HG02970 (cell line): Measurements from ENCODE around the gene SMAD5.

Experiments
- ATAC-seq: cut with Tn5 transposase; IDR thresholded peaks from one replicate; pipeline ENCODE4 v1.9.1; 2021; ENCODE audit warnings: mild to moderate bottlenecking, moderate library complexity, moderate number of reproducible peaks; ENCODE audit not compliant: unreplicated experiment, low FRiP score

The SMAD5 gene

DNA sequence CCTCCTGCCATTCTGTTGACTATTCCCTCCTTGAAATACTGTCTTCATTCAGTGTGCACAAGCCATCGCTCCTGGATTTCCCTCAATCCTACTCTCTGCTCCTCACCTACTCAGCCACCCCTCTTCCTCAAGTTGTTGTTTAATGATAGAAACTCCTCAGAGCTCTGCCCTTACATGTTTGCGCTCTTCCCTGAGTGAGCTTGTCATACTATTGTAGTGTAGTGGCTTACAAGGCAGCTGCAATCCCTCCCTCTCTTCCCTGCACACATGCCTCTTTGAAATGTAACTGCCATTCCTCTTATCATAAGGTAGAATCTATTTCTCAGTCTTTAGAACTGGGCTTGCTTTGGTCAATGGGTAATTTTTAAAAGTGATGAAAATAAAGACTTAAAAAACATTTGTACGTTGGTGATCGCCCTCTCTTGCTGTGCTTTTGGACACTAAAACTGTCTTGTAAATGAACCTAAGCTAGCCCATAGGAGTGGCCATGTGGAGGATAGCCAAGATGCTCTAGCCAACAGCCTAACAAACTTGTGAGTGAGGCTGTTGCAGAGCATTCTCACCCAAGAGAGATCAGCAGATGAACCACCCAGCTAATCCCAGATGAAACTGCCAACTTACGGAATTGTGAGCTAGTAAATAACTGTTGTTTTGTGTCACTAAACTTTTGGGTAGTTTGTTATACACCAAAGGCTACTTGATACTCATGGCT is 18.1 kb upstream of the SMAD5 start:
- ATAC-seq, result no peak

DNA sequence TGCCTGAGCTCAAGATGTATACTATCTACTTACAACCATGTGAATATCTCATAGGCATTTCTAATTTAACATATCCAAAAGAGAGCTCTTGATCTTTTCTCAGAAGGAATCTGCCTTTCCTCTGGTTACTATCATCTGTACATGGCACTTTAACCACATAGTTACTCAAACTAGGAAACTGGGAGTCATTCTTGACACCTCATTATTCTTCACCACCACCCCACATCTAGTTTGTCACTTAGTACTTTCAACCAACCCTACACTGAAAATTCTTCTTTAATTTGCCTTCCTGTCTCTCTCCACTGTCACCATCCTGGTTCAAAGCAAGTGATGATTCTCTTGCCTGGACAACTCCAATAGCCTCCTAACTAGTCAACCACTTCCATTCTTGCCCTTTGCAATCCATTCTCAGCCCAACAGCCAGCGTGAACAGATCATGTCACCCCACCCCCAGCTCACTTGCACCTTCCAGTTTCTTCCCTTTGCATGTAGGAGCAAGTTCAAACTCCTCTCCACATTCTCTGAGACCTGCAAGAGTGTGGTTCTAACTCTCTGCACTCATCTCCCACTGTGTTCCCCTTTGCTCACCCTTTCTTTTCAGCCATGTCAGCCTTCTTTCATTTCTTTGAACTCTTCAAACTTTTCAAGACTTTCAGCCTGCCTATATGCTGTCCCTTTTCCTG is 17.3 kb upstream of the SMAD5 start:
- no peak for ATAC-seq

DNA sequence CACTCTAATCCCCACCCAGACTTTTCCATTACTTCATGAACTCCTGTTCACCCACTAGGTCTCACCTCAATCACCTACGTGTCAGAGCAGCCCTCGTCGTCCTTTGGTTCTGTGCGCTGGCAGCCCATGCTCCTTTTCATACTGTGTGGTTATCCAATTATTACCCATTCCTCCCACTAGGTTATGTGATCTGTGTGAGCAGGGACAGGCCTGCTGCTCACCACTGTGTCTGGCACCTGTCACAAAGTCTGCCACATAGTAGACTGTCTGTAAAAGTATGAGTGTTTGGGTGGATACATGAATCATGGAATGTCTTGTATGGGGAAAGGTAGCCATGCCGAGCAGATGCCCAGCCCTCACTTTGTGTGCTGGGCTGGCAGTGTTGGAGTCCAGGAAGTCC is 12.1 kb upstream of the SMAD5 start:
- ATAC-seq, result no peak

DNA sequence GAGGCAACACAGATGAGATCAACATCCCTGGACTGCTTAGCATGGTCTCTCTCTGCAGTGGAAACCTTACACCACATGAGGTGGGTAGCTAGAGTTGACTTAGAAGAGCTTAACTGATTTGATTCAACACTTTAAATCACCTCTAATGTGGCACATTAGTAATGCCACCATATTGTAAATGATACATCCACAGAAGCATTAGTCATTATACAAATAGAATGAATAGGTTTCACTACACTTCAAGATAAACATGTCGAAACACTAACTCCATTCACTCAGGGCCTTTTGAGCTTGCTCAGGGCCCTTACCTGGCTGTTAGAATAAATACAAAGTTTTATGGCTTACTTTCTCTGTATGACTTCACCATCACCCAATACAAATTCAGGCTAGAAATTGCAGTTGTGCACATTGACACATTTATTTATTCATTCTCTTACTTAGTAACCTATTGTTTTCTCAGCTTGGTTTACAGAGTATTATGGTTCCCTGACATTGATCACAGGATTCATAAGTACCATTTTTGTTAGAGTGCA is 9.3 kb upstream of the SMAD5 start:
- no peak for ATAC-seq

DNA sequence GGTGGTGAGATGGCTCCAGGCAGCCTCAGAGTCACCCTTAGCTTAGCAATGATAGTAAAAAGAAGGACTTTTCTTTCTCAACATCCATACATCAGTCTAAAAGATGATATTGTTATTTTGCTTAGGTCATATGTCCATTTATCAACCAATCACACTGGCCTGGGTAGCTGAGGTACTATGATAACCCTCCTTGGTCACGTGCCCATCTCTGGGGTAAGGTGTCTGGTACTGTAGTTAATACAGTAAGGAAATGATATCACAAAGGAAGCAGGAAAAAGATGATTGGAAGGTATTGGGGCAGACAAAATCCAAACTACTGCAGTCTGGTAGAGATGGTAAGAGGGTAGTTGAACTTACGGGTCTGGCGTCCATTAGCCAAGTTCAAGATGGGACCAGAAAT is 5.1 kb upstream of the SMAD5 start:
- no peak for ATAC-seq

DNA sequence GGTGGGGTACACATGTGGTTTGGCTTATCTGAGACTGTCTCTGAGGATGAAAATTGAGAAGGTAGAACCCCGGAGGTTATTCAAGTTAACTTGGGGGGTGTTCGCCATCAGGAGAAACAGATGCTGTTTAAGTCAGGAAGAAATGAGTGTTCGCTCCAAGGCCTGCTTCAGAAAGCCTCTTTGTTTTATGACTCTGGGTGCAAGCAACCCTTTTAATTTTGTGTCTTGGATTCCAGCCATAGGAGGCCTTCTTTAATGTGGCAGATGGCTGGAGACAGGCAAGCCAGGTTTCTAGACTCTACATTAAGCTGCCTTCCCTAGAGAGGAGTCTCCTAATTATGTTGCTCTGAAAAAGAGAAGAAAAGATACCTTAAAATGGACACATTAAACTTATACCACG is 4.2 kb upstream of the SMAD5 start:
- ATAC-seq, result no peak

DNA sequence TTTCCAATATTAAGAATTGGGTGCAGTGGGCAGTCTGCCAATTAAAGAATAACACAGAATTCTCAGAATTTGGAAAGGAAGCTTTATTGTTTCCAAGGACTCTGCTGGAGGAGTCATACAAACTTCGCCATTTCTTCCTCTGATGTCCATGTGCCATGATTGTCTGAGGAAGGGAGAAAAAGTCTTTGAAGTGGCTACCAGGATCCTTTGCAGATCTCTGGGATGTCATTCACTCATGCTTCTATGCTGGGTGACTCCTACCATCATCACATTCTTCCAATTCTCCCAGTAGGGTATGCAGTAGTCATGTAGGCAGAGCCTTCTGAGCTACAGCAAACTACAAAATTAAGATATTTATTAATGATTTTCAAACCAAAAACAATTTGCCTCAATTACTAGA is 3.2 kb upstream of the SMAD5 start:
- ATAC-seq, result no peak

DNA sequence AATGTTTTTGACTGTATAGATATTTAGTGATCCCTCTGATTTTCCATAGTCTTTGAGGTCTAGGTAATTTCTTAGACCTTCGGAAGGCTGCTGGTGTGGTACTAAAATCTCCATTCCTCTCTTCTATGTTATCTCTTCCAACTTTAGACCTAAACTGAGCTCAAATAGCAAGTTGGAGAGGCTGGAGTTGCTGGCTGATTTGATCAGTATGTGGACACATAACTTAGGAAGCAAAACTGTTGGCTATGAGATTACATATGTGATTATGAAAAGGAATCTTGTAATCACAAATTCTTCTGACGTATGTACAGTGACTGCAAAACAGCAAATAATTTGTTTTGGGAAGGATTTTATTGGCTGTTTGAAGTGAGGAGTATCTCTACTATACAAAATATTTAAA is 2.1 kb upstream of the SMAD5 start:
- no peak for ATAC-seq

DNA sequence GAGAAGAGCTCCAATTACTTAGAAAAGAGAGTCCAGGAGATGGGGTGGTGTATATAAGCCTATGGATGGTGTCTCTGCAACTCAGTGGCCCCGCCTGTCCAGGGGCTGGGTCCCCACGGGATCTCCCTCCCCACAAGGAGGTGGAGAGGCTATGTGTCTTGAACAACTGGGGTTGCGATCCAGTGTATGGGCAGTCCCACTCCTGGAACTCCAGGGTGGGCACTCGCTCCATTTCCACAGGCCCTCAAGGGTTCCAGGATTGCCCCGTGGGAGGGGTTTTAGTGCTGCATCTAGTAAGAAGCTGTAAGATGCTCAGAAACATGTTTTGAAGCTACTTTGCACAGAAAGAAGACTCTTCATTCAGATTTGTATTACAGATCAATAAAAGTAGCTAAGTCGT is 558 bp upstream of the SMAD5 start:
- no peak for ATAC-seq

DNA sequence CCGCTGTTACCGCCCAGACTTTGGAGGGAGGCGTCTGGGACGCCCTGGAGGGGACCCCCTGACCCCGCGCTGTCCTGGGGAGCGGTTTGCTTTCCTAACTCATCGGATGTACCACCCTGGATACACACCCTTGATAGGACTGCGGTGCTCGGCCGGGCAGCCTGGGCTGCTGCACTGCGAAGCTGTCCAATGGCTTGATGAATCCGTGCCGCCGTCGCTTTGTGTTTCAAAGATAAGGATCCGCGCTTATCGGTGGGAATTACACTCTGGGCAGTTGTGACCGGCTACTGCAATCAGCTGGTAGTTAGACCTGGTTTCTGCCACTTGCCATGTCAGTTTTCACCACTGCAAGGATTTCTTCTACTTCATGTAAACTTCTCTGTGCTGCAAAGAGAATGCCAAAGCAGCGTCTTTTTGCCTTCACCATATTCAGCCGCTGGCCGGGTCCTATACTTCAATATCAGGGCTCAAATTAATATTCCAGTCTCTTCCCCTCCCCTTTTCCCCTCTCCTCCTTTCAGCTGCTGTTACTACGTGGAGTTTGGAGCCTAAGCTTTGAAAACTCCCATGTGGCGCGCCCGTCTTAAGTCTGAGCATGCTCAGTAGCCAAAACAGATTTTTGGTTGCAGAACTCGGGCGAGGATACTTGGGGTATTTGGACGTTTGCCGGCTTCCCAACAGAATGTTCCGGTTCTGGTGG is 727 bp downstream of the SMAD5 start:
- peak; percentile 36 for ATAC-seq

DNA sequence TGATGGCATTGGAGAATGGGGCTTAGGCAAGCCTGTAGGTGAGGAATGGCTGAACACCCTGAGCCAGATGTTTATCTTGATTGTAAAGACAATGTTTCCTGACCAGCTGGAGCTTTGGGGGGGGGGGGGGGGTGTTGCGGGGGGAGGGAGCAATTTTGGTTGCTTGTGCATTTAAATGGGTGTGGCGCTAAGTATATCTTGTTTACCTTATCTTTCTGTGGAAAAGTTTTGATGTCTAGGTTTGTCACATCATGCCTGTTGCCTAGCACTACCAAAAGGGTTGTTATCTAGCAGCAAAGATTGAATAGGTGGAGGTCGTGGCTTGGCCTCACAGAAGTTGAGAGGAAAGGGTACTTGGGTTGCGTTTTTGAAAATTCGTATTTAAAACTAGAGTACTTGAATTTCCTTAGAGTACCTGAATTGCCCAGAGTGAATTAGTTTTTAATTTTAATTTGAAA is 1.3 kb downstream of the SMAD5 start:
- ATAC-seq, result no peak

DNA sequence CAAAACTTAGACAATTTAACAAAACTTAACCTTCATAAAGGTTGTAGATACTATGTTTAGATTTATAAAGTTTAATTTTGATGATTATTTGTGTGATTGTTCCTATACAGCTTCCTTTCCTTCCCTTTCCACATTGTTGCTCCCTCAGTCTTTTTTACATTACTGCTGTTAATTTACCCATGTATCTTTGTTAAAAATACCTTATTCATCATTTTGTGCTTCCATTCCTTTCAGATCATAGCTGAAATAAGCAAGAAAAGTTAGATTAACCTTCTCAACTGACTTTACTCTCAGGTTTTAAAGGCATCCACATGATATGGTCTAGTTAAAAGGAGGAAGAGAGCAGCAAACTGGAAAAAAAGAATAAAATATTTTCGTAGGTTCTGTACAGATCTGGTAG is 2.0 kb downstream of the SMAD5 start:
- ATAC-seq, result no peak

DNA sequence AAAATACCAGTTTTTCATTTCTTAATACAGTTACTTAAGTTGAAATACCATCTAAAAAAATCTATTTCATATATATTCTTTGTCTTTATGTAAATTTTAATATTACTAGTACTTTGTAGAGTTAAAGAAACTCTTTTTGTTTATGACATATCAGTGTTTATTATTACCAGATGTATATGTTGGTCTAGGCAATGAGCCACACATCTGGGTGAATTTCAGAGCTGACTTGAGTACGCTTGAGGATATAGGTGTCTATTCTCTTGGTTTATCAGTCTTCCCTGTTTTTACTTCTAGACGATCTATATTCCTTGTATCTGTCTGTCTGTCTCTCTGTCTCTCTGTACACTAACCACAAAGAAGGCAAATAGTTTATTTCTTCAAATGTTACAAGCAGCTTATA is 2.9 kb downstream of the SMAD5 start:
- ATAC-seq, result no peak

DNA sequence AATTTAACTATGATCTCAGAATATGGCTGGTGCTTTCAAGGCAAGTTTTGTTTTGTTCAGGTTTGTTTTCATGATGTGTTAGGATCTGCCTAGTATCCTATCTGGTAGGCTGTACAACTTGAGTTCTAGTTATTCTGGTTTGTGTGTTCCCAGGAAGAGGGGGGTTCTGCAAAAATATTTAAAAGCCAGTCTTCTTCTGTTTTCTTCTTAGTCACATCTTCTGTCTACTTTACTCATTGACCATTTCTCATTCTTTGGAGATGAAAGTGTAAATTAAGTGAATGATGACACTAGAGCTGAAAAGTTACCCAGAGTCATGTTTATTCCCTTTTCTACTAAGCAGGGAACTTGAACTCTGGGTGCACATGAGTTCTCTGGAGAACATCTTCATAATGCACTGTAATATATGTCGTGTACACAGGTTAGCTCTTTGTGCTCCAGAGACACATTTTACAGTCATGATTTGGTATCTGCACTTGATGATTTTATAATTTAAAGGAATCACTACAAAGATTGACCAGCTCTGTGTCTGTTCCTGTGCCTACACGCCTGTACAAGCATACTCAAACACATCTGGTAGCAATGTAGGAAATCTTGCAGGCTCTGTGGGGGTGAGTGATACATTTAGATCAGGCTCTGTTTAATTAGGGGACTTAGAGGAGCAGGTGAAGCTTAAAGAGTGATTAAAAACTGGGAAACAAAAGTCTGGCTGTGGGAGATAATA is 5.0 kb downstream of the SMAD5 start:
- ATAC-seq, result no peak

DNA sequence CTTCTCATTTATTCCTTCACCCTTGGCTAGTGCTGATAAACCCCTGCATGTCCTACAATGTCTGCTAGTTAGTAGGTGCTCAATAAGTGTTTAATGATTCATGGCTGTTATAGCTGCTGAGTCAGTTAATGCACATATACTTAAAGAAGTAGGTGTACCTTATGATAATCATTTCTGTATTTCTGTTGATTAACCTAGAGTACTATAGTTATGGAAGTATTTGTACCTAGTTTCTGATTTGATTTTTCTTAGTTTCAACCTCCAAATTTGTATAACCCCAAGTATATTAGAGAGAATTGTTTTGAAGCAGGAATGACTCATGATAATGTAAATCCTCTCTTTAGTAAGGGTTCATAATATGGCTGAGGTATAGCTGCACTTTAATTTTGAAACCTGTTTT is 8.9 kb downstream of the SMAD5 start:
- peak; percentile 77 for ATAC-seq

DNA sequence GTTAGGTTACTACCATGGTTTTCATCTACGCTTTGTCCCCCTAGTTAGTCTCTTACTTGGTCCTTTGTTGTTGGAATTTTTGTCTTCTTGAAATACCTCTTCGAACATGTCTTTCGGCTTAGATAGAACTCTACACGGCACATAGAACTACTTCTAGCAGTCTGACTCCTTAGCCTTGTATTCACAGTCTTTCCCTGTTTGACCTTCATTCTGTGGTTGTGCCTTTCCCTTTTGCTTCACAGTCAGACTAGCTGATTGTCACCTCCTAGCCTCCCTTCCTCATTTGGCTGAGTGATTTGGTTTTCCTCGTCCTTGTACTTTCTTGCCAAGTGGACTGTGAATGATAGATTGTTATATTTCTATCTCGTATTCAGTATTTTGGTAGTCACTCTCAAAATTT is 10.7 kb downstream of the SMAD5 start:
- ATAC-seq, result no peak

DNA sequence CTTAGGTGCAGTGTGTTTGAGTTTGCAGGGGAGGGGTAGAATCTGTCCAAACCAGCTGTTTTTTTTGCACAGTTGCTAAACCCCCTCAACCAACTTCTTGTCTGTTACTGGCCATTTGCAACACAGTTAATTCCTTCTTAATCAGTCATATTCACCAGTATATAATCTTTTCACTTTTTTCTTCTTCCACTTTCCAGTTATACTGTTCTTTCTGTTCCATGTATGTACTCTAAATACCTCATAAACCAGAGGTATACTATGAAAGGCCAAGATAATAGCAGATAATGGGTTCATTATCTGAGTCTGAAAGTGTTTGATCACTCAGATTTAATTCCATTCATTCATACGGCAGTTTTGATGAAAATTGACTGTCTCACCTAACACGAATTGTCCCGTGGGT is 11.1 kb downstream of the SMAD5 start:
- ATAC-seq, result no peak

DNA sequence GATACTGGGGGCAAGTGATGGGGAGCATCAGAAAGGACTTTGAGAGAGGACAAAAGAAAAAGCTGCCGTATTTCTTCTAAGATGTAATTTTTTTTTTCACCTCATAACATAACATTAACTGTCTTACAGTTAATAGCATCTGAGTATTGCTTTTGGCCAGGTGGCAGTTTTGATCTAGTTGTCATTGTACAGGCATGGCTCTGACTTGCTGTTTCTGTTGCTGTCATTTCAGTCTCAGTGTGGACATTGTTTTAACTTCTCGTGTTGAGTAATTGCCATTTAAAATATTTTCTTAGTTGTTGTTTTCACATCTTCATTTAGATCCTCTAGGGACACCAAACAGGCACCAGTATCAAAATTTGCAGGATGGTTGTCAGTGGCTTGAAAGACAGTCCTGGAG is 12.4 kb downstream of the SMAD5 start:
- no peak for ATAC-seq

DNA sequence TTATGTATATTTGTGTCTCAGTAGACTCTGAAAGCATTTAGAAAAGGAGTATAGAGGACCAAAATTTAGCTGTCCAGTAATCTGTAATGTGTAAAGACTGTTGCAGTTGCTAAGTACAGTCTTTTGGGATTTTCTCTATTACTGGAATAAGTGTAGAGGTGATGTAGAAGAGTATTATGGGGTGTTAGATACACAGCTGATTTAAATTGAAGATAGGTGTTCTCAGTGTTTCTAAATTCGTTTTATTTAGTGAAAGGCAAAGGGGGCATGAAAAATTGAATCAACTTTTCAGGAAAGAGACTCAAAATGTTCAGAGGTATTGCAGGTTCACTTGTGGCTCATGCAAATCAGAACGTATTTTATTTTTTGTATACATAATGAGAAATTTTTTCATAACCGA is 13.6 kb downstream of the SMAD5 start:
- ATAC-seq, result no peak

DNA sequence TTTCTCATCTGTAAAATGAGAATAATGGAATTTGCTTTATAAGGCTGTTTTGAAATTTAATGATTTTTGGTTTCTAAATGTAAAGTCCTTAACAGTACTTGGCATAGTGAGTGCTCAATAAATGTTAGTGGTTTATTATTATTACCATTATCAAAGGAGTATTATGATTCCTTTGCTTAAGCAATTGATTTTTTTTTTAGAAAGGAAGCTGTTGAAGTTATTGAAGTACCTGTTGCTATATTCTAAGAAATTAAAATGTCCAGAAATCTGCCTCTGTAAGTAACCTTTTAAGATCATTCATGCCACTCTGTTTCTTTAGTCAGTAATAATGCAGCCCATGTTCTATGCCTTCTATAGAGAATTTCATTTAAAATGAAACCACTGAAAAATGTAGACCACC is 15.0 kb downstream of the SMAD5 start:
- no peak for ATAC-seq

DNA sequence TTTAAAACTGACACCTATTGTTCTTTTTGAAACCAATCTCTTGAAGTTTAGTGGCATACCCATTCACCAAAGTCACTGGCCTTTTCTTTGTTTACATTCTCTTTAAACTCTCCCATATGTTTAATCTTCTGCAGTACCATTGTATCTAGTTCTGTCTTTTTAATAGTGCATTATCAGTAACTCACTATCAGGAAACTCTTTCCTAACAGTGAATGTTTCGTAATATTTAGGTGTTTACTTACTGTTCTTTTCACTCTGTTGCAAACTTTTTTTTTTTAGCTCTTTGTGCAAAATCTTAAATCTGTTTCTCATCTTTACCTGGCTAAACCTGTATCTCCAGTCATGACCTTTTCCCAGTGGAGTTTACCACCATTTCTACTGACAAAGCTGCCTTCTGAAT is 17.2 kb downstream of the SMAD5 start:
- no peak for ATAC-seq
